Activated naive CD4-positive, alpha-beta T cell treated with anti-CD3 and anti-CD28 coated beads, Interleukin-2, amount 50 U/mL, for 24 hours (primary cell): ENCODE measurements around the gene IPO11.

Experiments used
- H3K27ac Mint-ChIP-seq: one replicate; pipeline ENCODE4 v1.8.0; 2021; ENCODE audit warnings: mild to moderate bottlenecking, mixed read lengths
- H3K27me3 Mint-ChIP-seq: one replicate; pipeline ENCODE4 v1.8.0; 2021; ENCODE audit warnings: mixed read lengths
- H3K36me3 Mint-ChIP-seq: one replicate; pipeline ENCODE4 v1.8.0; 2021; ENCODE audit warnings: mixed read lengths
- H3K4me1 Mint-ChIP-seq: one replicate; pipeline ENCODE4 v1.8.0; 2021; ENCODE audit warnings: mixed read lengths
- H3K4me3 Mint-ChIP-seq: one replicate; pipeline ENCODE4 v1.8.0; 2021; ENCODE audit warnings: mild to moderate bottlenecking, mixed read lengths
- H3K9me3 Mint-ChIP-seq: one replicate; pipeline ENCODE4 v1.8.0; 2021; ENCODE audit warnings: mixed read lengths

Gene IPO11

DNA sequence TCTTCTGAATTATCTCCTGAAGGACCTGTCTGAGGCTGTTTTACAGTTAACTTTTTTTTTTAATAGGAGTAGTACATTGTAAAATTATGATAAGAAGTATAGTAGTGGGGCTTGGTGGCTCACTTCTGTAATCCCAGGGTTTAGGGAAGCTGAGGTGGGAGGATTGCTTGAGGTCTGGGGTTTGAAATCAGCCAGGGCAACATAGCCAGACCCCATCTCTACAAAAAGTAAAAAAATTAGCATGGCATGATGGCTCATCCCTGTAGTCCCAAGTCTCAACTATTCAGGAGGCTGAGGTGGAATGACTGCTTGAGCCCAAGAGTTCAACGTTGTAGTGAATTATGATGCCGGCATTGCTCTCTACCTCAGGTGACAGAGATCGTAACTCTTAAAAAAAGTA lies 7.0 kb downstream of the IPO11 start:
- no peaks in the 10 kb centered on the region for H3K9me3 Mint-ChIP-seq
- H3K4me3 Mint-ChIP-seq, result no peak overlapping the region
- no peaks in the 10 kb centered on the region for H3K27me3 Mint-ChIP-seq
- no peak overlapping the region for H3K27ac Mint-ChIP-seq
- H3K36me3 Mint-ChIP-seq, result peaks cover 5% of the 10 kb centered on the region
- H3K4me1 Mint-ChIP-seq, result peaks cover 41% of the 10 kb centered on the region

DNA sequence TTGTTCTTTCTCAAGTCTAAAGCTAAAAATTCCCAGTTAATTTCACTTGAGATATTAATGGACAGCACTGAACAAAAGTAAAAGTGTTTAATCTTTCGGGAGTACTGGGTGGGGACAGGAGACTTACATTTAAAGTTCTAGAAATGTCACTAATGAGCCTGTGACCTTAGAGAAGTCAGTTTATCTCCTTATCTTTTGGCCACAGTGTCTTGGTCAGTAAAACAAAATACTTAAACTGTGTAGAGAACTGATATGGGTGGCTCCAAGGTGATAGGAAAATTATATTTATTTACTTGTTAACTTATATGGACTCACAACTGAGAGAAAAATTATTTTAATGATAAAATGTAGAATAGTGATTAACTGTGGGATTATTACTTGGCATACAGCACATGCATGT lies 8.9 kb downstream of the IPO11 start:
- H3K9me3 Mint-ChIP-seq, result no peaks in the 10 kb centered on the region
- no peak overlapping the region for H3K27ac Mint-ChIP-seq
- H3K36me3 Mint-ChIP-seq, result peaks cover 4% of the 10 kb centered on the region
- no peak overlapping the region for H3K4me3 Mint-ChIP-seq
- no peaks in the 10 kb centered on the region for H3K27me3 Mint-ChIP-seq
- H3K4me1 Mint-ChIP-seq, result peaks cover 46% of the 10 kb centered on the region

DNA sequence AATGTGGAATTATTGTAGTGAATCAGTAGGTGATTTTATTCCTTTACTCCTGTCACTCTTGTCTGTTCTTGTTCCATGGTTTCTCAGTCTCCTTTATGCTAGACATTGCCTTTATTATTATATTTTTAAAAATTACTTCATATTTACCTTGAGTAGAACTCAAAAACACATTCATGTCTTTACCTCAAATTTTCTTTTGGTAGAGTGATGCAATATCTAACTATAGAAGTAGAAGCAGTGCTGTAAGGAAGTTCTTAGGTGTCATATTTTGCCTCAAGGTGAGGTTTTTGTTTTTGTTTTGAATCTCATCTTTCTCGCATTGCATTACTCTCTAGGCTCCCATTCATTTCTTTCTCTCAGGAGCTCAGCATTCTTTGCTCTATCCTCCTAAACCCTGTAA lies 12.2 kb downstream of the IPO11 start:
- peaks cover 44% of the 10 kb centered on the region for H3K4me1 Mint-ChIP-seq
- H3K27ac Mint-ChIP-seq, result no peak overlapping the region
- H3K9me3 Mint-ChIP-seq, result no peaks in the 10 kb centered on the region
- H3K27me3 Mint-ChIP-seq, result no peaks in the 10 kb centered on the region
- H3K4me3 Mint-ChIP-seq, result no peak overlapping the region
- peaks cover 4% of the 10 kb centered on the region for H3K36me3 Mint-ChIP-seq

DNA sequence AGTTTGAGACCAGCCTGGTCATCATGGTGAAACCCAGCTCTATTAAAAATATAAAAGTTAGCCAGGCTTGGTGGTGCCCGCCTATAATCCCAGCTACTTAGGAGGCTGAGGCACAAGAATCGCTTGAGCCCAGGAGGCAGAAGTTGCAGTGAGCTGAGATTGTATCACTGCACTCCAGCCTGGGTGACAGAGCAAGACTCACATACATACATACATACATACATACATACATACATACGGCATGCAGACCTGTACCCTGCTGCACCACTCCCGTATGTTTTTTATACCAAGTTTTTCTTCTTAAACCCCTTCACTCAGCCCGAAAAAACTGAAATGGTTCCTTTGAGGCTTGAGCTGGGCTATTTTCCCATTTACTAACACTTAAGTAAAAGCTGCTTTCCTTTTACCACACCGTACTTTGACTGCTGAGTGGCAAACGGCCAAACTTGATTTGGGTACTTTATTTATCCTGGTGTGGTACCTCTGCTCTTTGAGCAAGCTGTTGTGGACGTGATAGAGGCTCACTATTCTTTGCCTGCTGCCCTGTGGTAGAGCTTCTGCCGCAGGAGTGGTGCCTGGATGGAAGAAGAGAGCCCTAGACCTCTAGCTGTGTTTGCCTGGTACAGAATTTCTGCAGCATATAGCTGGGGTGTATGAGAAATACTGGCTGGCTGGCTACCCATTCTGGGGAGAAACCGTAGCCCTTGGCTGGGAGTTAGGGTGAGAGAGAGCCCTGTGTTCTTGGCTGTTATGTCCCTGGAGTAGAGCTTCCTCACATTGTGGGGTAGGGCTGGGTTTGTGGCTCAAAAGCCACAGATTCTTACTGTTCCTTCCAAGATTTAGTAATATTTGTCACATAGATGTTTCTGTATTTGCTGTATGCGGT lies 19.4 kb downstream of the IPO11 start:
- Mint-ChIP-seq H3K4me1 (peaks cover 36% of the 10 kb centered on the region), H3K4me3 (no peak overlapping the region), H3K9me3 (no peaks in the 10 kb centered on the region), H3K27me3 (no peaks in the 10 kb centered on the region), H3K36me3 (peaks cover 5% of the 10 kb centered on the region), H3K27ac (no peak overlapping the region)

DNA sequence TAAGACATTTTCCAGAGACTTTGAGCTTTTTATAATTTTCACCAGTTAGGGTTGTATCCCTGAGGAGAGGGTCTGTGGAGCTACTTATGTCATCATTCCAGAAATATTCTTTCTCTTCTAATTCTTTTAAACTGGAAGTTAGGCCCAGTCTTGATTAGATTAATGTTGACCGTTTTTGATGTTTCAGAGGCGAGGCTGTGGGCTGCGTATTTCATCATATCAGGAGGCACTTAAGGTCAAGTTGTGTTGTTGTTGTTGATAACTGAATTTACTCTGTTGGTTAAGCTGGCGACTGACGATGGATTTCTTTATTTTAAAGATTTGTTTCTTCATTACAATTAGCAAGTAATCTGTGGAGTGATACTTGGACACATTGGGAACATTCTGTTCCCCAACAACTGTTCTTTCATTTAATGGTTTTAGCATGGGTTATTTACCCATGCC lies 20.1 kb downstream of the IPO11 start:
- H3K27ac Mint-ChIP-seq, result no peak overlapping the region
- H3K4me1 Mint-ChIP-seq, result peaks cover 36% of the 10 kb centered on the region
- no peaks in the 10 kb centered on the region for H3K27me3 Mint-ChIP-seq
- no peak overlapping the region for H3K4me3 Mint-ChIP-seq
- H3K9me3 Mint-ChIP-seq, result no peaks in the 10 kb centered on the region
- H3K36me3 Mint-ChIP-seq, result peaks cover 5% of the 10 kb centered on the region

DNA sequence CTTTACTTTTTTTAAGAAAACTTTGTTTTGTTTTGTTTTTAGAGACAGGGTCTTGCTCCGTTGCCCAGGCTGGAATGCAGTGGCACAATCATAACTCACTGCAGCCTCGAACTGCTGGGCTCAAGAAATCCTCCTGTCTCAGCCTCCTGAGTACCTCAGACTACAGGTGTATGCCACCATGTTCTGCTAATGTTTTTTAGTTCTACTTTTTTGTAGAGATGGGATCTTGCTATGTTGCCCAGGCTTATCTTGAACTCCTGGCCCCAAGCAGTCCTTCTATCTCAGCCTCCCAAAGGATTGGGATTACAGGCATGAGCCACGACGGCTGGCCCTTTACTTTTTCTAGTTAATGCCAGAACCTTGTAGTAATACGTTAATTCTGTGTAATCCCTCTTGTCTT lies 36.0 kb downstream of the IPO11 start:
- Mint-ChIP-seq H3K27ac (no peak overlapping the region), H3K4me3 (no peak overlapping the region), H3K9me3 (no peaks in the 10 kb centered on the region), H3K27me3 (no peaks in the 10 kb centered on the region), H3K4me1 (no peaks in the 10 kb centered on the region), H3K36me3 (peaks cover 17% of the 10 kb centered on the region)

DNA sequence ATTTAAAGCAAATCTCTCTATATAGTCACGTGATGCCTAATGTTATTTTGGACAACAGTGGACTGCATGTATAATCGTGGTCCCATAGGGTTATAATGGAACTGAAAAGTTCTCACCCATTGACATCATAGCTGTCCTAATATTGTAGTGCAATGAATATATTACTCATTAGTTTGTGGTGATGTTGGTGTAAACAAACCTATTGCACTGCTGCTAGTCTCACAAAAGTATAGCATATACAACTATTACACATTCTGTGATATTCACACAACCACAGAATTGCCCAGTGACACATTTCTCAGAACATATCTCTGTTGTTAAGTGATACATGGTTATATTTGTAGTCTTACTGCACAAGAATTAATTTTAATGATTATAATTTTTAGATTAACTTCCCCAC lies 37.7 kb downstream of the IPO11 start:
- Mint-ChIP-seq H3K27me3 (no peaks in the 10 kb centered on the region), H3K27ac (no peak overlapping the region), H3K36me3 (peaks cover 17% of the 10 kb centered on the region), H3K4me1 (no peaks in the 10 kb centered on the region), H3K4me3 (no peak overlapping the region), H3K9me3 (no peaks in the 10 kb centered on the region)

DNA sequence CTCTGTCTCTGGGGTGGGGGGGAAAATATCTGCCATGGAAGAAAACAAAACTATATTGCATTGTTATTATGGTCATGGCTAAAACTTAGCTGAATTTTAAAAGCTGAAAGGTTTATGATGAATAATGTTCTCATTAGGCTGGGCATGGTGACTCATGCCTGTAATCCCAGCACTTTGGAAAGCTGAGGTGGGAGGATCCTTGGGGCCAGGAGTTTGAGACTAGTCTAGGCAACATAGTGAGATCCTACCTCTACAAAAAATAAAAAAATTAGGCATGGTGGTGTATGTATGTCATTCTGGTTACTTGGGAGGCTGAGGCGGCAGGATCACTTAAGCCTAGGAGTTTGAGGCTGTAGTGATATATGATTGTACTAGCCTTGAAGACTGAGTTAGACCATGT lies 44.5 kb downstream of the IPO11 start:
- Mint-ChIP-seq H3K9me3 (no peaks in the 10 kb centered on the region), H3K4me1 (peaks cover 3% of the 10 kb centered on the region), H3K27me3 (no peaks in the 10 kb centered on the region), H3K4me3 (no peak overlapping the region), H3K36me3 (peaks cover 8% of the 10 kb centered on the region), H3K27ac (no peak overlapping the region)

DNA sequence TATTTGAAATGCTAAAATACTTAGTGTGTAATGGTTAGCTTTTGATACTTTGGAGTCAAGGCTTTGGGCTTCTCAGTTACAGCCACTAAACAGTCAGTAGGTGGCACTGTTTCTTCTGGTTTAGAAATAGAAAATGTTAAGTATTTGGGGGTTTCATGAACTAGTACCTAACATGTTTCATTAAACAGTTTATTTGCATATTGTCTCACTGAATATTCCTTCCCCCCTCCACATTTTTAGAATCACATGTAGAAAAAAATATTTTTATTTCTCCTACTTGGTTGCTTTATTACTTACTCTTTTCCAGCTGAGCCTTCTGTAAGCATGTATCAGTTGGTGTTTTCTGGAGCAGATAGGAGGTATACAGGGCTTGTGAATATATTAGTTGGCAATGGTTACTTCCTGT lies 48.0 kb downstream of the IPO11 start:
- Mint-ChIP-seq H3K27me3 (no peaks in the 10 kb centered on the region), H3K4me1 (peaks cover 9% of the 10 kb centered on the region), H3K36me3 (peaks cover 3% of the 10 kb centered on the region), H3K27ac (no peak overlapping the region), H3K9me3 (no peaks in the 10 kb centered on the region), H3K4me3 (no peak overlapping the region)

DNA sequence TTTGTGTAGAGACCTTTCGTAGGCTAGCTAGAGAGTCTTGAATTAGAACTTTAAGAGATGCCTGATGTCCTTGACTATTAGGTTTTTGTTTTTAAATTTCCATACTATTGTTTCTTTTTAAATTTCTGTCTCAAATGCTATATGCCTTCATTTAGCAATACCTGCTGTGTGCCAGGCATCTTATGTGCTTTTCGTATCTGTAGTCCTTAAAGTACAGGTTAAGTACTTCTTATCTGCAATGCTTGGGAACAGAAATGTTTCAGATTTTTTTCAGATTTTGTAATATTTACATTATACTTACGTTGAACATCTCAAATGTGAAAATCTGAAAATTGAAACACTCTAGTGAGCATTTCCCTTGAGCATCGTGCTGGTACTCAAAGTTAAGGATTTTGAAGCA lies 49.0 kb downstream of the IPO11 start:
- Mint-ChIP-seq H3K27ac (no peak overlapping the region), H3K4me3 (no peak overlapping the region), H3K4me1 (peaks cover 9% of the 10 kb centered on the region), H3K9me3 (no peaks in the 10 kb centered on the region), H3K36me3 (peaks cover 3% of the 10 kb centered on the region), H3K27me3 (no peaks in the 10 kb centered on the region)

DNA sequence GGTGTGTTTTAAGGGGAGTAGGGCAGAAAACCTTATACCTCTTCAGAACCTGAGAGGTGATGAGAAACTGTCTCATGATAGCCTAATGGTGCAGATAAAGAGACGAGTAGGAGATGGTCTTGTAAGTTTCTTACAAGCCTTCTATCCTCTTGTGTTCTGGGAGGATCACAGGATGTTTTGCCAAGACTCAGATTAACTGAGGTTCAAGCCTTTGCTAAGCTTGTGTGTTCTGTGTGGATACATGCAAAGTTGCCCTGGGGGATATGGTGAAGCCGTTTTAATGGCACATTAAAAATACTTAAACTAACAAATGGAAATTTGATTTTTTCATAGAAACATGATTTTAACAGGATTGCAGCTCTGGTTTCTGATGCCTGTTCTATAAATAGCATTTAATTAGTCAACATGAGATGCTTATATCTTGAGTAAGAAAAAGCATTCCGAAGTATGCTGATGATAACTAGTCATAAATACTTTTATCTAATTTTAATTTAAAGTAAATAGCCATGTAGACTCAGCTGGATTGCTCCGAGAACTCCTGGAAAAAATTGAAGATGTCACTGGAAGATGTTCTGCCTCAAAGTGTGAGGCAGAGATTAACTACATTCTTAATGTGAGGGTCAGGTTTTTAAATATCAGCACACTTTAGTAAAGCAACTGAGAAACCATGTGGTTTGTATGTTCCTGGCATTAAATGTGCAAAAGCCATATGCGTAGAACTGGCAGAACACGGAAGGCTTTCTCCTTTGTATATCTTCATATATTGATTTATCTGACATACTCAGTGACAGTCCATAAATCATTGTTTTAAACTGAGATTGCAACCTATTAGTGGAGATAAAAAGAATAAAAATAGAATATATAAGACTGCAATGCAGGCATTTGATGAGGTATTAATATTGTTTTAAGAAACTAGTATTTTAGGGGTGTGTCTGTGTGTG lies 53.7 kb downstream of the IPO11 start:
- Mint-ChIP-seq H3K9me3 (no peaks in the 10 kb centered on the region), H3K36me3 (peaks cover 10% of the 10 kb centered on the region), H3K27ac (no peak overlapping the region), H3K4me3 (no peak overlapping the region), H3K27me3 (no peaks in the 10 kb centered on the region), H3K4me1 (peaks cover 6% of the 10 kb centered on the region)

DNA sequence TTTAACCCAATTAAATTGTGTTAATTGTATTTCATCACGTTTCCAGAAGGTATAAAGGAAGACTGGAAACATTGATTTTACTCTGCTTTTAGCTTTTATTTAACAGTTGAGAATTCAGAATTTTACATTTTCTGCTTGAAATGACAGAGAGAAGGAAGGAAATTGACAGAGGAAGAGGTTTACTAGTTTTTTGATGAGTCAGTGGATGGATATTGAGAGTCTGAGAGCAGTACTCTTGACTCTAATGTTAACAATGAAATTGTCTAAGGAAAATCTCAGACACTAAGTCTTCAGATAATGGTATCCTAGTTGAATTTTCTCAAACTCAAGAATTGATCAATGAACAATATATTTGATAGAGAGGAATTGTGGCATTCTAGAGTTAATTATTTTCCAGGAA lies 60.6 kb downstream of the IPO11 start:
- H3K9me3 Mint-ChIP-seq, result no peaks in the 10 kb centered on the region
- H3K27me3 Mint-ChIP-seq, result no peaks in the 10 kb centered on the region
- H3K36me3 Mint-ChIP-seq, result peaks cover 6% of the 10 kb centered on the region
- peak overlapping the region; percentile 17 for H3K27ac Mint-ChIP-seq
- peaks cover 4% of the 10 kb centered on the region for H3K4me1 Mint-ChIP-seq
- H3K4me3 Mint-ChIP-seq, result no peak overlapping the region

DNA sequence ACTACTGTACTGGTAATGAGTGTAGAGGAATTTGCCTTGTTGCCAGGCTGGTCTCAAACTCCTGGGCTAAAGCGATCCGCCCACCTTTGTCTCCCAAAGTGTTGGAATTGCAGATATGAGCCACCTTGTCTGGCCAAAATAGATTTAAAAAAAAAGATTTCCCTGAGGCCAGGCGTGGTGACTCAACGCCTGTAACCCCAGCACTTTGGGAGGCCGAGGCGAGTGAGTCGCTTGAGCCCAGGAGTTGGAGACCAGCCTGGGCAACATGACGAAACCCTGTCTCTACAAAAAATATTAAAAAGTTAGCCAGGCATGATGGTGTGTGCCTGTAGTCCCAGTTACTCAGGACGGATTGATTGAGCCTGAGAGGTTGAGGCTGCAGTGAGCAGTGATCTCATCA lies 62.5 kb downstream of the IPO11 start:
- Mint-ChIP-seq H3K36me3 (peaks cover 15% of the 10 kb centered on the region), H3K4me3 (no peak overlapping the region), H3K27ac (no peak overlapping the region), H3K4me1 (peaks cover 9% of the 10 kb centered on the region), H3K27me3 (no peaks in the 10 kb centered on the region), H3K9me3 (no peaks in the 10 kb centered on the region)

DNA sequence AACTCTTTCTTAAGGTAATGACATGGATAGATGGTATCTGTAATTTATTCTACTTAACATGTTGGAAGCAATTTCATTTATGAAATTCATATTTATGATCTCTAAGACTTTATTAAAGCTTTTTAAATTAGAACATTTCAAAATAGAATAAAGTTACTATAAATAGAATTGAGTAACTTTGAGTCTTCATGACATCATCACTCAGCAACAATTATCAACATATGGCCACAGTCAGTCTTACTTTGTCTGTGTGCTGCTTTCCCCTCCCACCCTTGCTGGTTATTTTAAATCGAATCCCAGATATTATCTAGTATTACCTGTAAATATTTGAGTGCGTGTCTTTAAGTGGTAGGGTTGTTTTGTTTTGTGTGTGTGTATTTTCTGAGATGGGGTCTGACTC lies 65.2 kb downstream of the IPO11 start:
- Mint-ChIP-seq H3K27me3 (no peaks in the 10 kb centered on the region), H3K27ac (no peak overlapping the region), H3K9me3 (no peaks in the 10 kb centered on the region), H3K36me3 (peaks cover 19% of the 10 kb centered on the region), H3K4me3 (no peak overlapping the region), H3K4me1 (peaks cover 14% of the 10 kb centered on the region)

DNA sequence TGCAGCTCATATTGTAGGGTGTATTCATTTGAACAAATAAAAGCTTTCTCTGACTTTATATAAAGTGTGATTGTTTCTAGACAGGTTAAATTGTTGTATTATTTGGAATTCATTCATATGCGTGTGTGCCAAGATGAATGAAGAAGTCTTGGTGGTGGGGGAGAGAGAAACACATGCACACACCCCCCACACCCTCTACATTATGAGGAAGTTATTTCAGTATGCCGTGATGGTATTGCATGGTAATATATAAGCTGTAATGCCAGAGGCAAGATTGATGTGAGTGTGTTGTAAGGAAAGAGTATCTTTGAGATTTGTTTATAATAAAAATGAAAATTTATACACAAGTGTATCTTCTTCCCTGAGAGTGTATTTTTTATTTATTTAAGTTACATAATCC lies 71.0 kb downstream of the IPO11 start:
- Mint-ChIP-seq H3K9me3 (no peaks in the 10 kb centered on the region), H3K4me1 (peaks cover 8% of the 10 kb centered on the region), H3K36me3 (peaks cover 25% of the 10 kb centered on the region), H3K27me3 (no peaks in the 10 kb centered on the region), H3K4me3 (no peak overlapping the region), H3K27ac (no peak overlapping the region)

DNA sequence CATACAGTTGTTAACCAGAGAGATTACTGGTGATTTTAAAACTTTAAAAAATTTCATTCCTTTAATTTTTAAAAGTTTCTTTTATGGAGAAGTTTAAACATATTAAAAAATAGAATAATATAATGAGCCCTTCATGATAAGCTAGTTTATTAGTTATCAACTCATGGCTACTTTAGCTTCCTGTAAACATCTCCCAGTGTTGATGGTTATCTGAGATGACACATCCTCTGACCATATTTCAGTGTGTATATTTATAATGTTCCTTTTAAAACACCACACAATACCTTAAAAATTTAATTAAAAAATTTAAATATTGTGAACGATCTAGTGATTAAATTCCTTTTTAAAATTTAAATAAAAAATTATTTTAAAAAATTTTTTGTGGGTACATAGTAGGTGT lies 74.1 kb downstream of the IPO11 start:
- H3K4me3 Mint-ChIP-seq, result no peak overlapping the region
- H3K27me3 Mint-ChIP-seq, result no peaks in the 10 kb centered on the region
- no peaks in the 10 kb centered on the region for H3K9me3 Mint-ChIP-seq
- peaks cover 5% of the 10 kb centered on the region for H3K4me1 Mint-ChIP-seq
- peaks cover 21% of the 10 kb centered on the region for H3K36me3 Mint-ChIP-seq
- no peak overlapping the region for H3K27ac Mint-ChIP-seq
